OCI-LY1 (cell line): ENCODE results near the gene EIF4E1B.

ENCODE experiments used
- H2AFZ ChIP-seq: fragments of 200-600 bp; sonication (generic), shearing (Covaris generic); 2 replicates; pipeline ENCODE4 v1.6.0; 2014; ENCODE audit warnings: antibody characterized with exemption, mild to moderate bottlenecking, low read length
- H3F3A ChIP-seq: fragments of 200-600 bp; sonication (generic), shearing (Covaris generic); 2 replicates; pipeline ENCODE4 v1.6.0; 2014; ENCODE audit warnings: mild to moderate bottlenecking, antibody characterized with exemption, low read length, moderate library complexity; ENCODE audit not compliant: insufficient read depth
- H3K27ac ChIP-seq: fragments of 200-600 bp; sonication (generic); 2 replicates; pipeline ENCODE4 v1.5.1; 2014; ENCODE audit warnings: low read length, mixed run types, mild to moderate bottlenecking, low read depth; ENCODE audit not compliant: poor library complexity, severe bottlenecking
- H3K27me3 ChIP-seq: fragments of 200-600 bp; sonication (generic); 2 replicates; pipeline ENCODE4 v1.6.0; 2014; ENCODE audit warnings: antibody characterized with exemption, mild to moderate bottlenecking, low read length, moderate library complexity; ENCODE audit not compliant: insufficient read depth
- H3K36me3 ChIP-seq: fragments of 200-600 bp; sonication (generic); 2 replicates; pipeline ENCODE4 v1.6.1; 2014; ENCODE audit warnings: mild to moderate bottlenecking, antibody characterized with exemption, low read length, moderate library complexity, mixed read lengths; ENCODE audit not compliant: insufficient read depth
- H3K4me1 ChIP-seq: fragments of 200-600 bp; sonication (generic); 2 replicates; pipeline ENCODE4 v1.5.1; 2014; ENCODE audit warnings: mild to moderate bottlenecking, low read length, moderate library complexity; ENCODE audit not compliant: insufficient read depth, severe bottlenecking
- H3K4me2 ChIP-seq: fragments of 200-600 bp; sonication (generic), shearing (Covaris generic); 2 replicates; pipeline ENCODE4 v1.6.1; 2014; ENCODE audit warnings: low read length
- H3K4me3 ChIP-seq: fragments of 200-600 bp; sonication (generic); 2 replicates; pipeline ENCODE4 v1.5.1; 2014; ENCODE audit warnings: low read length, low read depth, mild to moderate bottlenecking, mixed read lengths; ENCODE audit not compliant: poor library complexity, severe bottlenecking
- H3K79me2 ChIP-seq: fragments of 200-600 bp; shearing (Covaris generic); 2 replicates; pipeline ENCODE4 v1.6.1; 2016; ENCODE audit warnings: mixed run types, low read length, mixed read lengths; ENCODE audit not compliant: insufficient read depth
- H3K9ac ChIP-seq: fragments of 200-600 bp; sonication (generic), shearing (Covaris generic); 2 replicates; pipeline ENCODE4 v1.6.1; 2014; ENCODE audit warnings: mild to moderate bottlenecking, low read length, mixed read lengths
- H3K9me2 ChIP-seq: fragments of 200-600 bp; sonication (generic), shearing (Covaris generic); 2 replicates; pipeline ENCODE4 v1.6.1; 2014; ENCODE audit warnings: low read depth, mild to moderate bottlenecking, low read length, mixed read lengths
- H3K9me3 ChIP-seq: fragments of 200-600 bp; shearing (Covaris generic); 2 replicates; pipeline ENCODE4 v1.6.1; 2014; ENCODE audit warnings: low read length, mixed read lengths
- H4K20me1 ChIP-seq: fragments of 200-600 bp; sonication (generic), shearing (Covaris generic); 2 replicates; pipeline ENCODE4 v1.6.0; 2016; ENCODE audit warnings: mild to moderate bottlenecking, low read length; ENCODE audit not compliant: insufficient read depth
- EZH2 ChIP-seq: fragments of 200-600 bp; sonication (generic), shearing (Covaris generic); IDR thresholded peaks from 2 replicates; pipeline ENCODE4 v1.8.0; 2017; ENCODE audit warnings: borderline replicate concordance, mixed run types, mild to moderate bottlenecking, antibody characterized with exemption, low read length, moderate library complexity, mixed read lengths
- TF ChIP-seq, protein P1 (sequence below): fragments of 200-600 bp; sonication (generic), shearing (Covaris generic); IDR thresholded peaks from 2 replicates; pipeline ENCODE4 v1.5.1; 2017; ENCODE audit warnings: mild to moderate bottlenecking, antibody characterized with exemption, low read length, moderate library complexity, mixed read lengths

Gene EIF4E1B

DNA sequence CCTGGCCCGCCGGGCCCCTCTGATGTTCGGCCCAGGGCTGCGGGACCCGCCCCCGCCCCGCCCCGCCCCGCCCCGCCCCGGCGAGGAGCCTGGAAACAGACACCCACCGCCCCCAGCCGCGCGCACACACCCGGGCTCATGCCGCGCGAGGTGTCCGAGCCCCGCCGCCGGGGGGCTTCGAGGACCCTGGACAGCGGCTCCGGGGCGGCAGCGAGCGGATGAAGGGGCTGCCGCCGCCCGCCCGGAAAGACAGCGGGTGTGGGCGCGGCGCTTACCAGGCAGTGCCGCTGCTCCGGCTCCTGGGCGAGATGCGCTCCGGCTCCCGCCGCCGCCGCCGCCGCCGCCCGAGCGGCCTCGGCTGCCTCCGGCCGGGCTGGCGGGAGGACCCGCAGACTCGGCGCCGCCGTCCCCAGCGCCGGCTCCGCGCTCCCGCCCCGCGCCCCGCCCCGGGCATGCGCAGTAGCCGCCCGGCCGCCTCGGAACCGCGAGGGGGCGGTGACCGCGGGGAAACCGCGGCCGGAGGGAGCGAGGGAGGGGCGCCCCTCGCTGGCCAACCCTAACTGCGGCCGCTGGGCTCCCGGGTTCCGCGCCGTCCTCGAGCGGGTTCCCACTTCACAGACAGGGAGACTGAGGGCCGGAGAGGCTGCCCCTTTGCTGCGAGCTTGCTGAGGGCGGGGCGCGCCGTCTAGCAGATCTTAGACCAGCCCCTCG lies 20.6 kb upstream of the EIF4E1B start, which contains the start of gene GPRIN1:
Gene GPRIN1 (minus strand): TSS at position 433 of the 711 bp plus-strand sequence. CDS start 10,322 bp downstream, outside the sequence.
- TF ChIP-seq, protein P1, sequence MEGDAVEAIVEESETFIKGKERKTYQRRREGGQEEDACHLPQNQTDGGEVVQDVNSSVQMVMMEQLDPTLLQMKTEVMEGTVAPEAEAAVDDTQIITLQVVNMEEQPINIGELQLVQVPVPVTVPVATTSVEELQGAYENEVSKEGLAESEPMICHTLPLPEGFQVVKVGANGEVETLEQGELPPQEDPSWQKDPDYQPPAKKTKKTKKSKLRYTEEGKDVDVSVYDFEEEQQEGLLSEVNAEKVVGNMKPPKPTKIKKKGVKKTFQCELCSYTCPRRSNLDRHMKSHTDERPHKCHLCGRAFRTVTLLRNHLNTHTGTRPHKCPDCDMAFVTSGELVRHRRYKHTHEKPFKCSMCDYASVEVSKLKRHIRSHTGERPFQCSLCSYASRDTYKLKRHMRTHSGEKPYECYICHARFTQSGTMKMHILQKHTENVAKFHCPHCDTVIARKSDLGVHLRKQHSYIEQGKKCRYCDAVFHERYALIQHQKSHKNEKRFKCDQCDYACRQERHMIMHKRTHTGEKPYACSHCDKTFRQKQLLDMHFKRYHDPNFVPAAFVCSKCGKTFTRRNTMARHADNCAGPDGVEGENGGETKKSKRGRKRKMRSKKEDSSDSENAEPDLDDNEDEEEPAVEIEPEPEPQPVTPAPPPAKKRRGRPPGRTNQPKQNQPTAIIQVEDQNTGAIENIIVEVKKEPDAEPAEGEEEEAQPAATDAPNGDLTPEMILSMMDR, result peak; percentile 33
- no peak for TF ChIP-seq EZH2
- Histone ChIP-seq H2AFZ (no peak within 1 kb of the TSS), H3K4me1 (no peaks in the 10 kb centered on the region), H3K79me2 (no peaks in the 10 kb centered on the region), H3K4me3 (peak within 1 kb of the TSS; percentile 86), H3K9ac (peak within 1 kb of the TSS; percentile 80), H3K4me2 (peak within 1 kb of the TSS; percentile 97), H3K9me3 (no peaks in the 10 kb centered on the region), H3K9me2 (no peaks in the 10 kb centered on the region), H3K36me3 (no peaks in the 10 kb centered on the region), H3K27me3 (no peaks in the 10 kb centered on the region), H4K20me1 (no peaks in the 10 kb centered on the region), H3K27ac (no peak within 1 kb of the TSS), H3F3A (no peaks in the 10 kb centered on the region)

DNA sequence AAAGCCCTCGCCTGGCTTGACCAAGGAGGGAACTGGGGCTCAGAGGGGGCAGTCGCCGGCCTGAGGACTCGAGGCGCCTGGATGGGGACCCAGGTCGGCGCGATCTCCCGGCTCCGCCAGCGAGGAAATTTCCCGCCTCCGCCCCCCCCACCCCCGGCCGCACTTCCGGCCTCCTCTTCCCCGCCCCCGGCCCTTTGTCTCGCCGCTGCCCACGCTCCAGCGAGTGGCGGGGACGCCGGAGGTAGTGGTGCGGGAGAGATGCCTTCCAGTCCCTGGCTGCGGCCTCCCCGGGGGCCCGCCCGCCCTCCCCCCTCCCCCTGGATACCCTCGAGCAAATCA lies 20.1 kb upstream of the EIF4E1B start:
- no peaks in the 10 kb centered on the region for H3K4me1 ChIP-seq
- no peak overlapping the region for H2AFZ ChIP-seq
- H3K36me3 ChIP-seq, result no peaks in the 10 kb centered on the region
- no peaks in the 10 kb centered on the region for H3K79me2 ChIP-seq
- no peaks in the 10 kb centered on the region for H3K9me3 ChIP-seq
- H3K27ac ChIP-seq, result no peak overlapping the region
- H4K20me1 ChIP-seq, result no peaks in the 10 kb centered on the region
- H3K4me2 ChIP-seq, result peak overlapping the region; percentile 97
- TF ChIP-seq, protein P1, result no peak
- TF ChIP-seq EZH2, result no peak
- no peaks in the 10 kb centered on the region for H3K27me3 ChIP-seq
- no peaks in the 10 kb centered on the region for H3F3A ChIP-seq
- H3K4me3 ChIP-seq, result peak overlapping the region; percentile 86
- no peaks in the 10 kb centered on the region for H3K9me2 ChIP-seq
- H3K9ac ChIP-seq, result peak overlapping the region; percentile 80

DNA sequence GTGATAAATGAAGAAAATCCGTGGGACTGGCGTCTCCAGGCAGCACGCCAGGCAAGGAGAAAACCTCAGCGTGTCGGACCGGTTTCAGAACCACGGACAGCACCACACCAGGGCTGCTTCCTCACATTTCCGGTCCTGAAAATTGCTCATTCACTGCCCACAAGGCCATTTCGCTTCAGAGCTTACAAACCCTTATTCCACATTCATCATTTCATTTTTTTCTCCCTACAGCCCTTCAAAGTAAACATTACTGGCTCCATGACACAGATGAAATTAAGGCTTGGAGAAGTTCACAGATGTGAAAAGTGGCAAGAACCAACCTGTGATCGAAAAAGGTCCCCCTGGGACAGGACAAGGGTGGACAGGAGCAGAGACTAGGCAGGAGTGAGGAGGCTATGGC lies 19.0 kb upstream of the EIF4E1B start:
- no peak overlapping the region for H3K27ac ChIP-seq
- TF ChIP-seq EZH2, result no peak
- TF ChIP-seq, protein P1, result no peak
- no peaks in the 10 kb centered on the region for H3F3A ChIP-seq

More for the DNA sequence above, 19.0 kb upstream of the EIF4E1B start:
- no peaks in the 10 kb centered on the region for H3K27me3 ChIP-seq
- H3K9me2 ChIP-seq, result no peaks in the 10 kb centered on the region
- no peaks in the 10 kb centered on the region for H4K20me1 ChIP-seq
- no peaks in the 10 kb centered on the region for H3K9me3 ChIP-seq
- no peak overlapping the region for H3K4me3 ChIP-seq
- no peak overlapping the region for H3K9ac ChIP-seq
- no peak overlapping the region for H3K4me2 ChIP-seq
- no peaks in the 10 kb centered on the region for H3K79me2 ChIP-seq
- no peaks in the 10 kb centered on the region for H3K4me1 ChIP-seq
- H3K36me3 ChIP-seq, result no peaks in the 10 kb centered on the region
- H2AFZ ChIP-seq, result no peak overlapping the region
